Chondrocyte (in vitro differentiated cells): Measurements from ENCODE around the gene LHFPL5. TPM values are rescaled to one million over a fixed set of nuclear protein-coding genes. Genes with fewer than 3 reads are reported as not detected.

ENCODE experiments used
- DNase-seq: peaks from one replicate; pipeline ENCODE4 v3.0.0; 2021; ENCODE audit warnings: mixed read lengths, low spot score
- H3K27ac Mint-ChIP-seq: one replicate; pipeline ENCODE4 v1.8.0; 2021; ENCODE audit warnings: mild to moderate bottlenecking, moderate library complexity, mixed read lengths; ENCODE audit not compliant: unreplicated experiment
- H3K27me3 Mint-ChIP-seq: 2 replicates; pipeline ENCODE4 v1.8.0; 2021; ENCODE audit warnings: low read depth, mixed read lengths
- H3K36me3 Mint-ChIP-seq: 2 replicates; pipeline ENCODE4 v1.8.0; 2021; ENCODE audit warnings: low read depth, mixed read lengths
- H3K4me1 Mint-ChIP-seq: 2 replicates; pipeline ENCODE4 v1.8.0; 2021; ENCODE audit warnings: low read depth, mild to moderate bottlenecking, mixed read lengths
- H3K4me3 Mint-ChIP-seq: one replicate; pipeline ENCODE4 v1.8.0; 2021; ENCODE audit warnings: mild to moderate bottlenecking, moderate library complexity, mixed read lengths; ENCODE audit not compliant: unreplicated experiment
- H3K9me3 Mint-ChIP-seq: 2 replicates; pipeline ENCODE4 v1.8.0; 2021; ENCODE audit warnings: low read depth, mixed read lengths
- CTCF ChIP-seq: fragments of 200-600 bp; sonication (generic); IDR thresholded peaks from 2 replicates; pipeline ENCODE4 v1.5.0; 2021; ENCODE audit warnings: antibody characterized with exemption, mild to moderate bottlenecking, moderate library complexity
- total RNA-seq: library from RNA; stranded (reverse); gene quantifications from 3 replicates; pipeline ENCODE4 v1.2.1, GENCODE V29; 2021

The LHFPL5 gene
- total RNA-seq, 1 donor from 2014 or later = not detected

- Mint-ChIP-seq H3K4me1 (no peaks in the 10 kb centered on the region), H3K27ac (no peak overlapping the region), H3K9me3 (peaks cover 4% of the 10 kb centered on the region), H3K36me3 (no peaks in the 10 kb centered on the region), H3K27me3 (no peaks in the 10 kb centered on the region), H3K4me3 (no peak overlapping the region)
- no peak for TF ChIP-seq CTCF
- DNase-seq = no peak
Observed at GRCh38 chr6:35817515-35817914, 12.4 kb downstream of the LHFPL5 start.

GRCh38 chr6:35823601-35824000 is 18.4 kb downstream of the LHFPL5 start:
- H3K9me3 Mint-ChIP-seq = no peaks in the 10 kb centered on the region
- no peak for TF ChIP-seq CTCF
- no peak for DNase-seq
- H3K27ac Mint-ChIP-seq = no peak overlapping the region
- H3K27me3 Mint-ChIP-seq = peaks cover 1% of the 10 kb centered on the region
- no peak overlapping the region for H3K4me3 Mint-ChIP-seq
- H3K36me3 Mint-ChIP-seq = no peaks in the 10 kb centered on the region
- no peaks in the 10 kb centered on the region for H3K4me1 Mint-ChIP-seq

GRCh38 chr6:35824552-35825192 is 19.5 kb downstream of the LHFPL5 start:
- peaks cover 1% of the 10 kb centered on the region for H3K27me3 Mint-ChIP-seq
- H3K27ac Mint-ChIP-seq = no peak overlapping the region
- H3K4me3 Mint-ChIP-seq = no peak overlapping the region
- H3K9me3 Mint-ChIP-seq = peaks cover 4% of the 10 kb centered on the region
- TF ChIP-seq CTCF = no peak
- H3K4me1 Mint-ChIP-seq = no peaks in the 10 kb centered on the region
- no peak for DNase-seq
- no peaks in the 10 kb centered on the region for H3K36me3 Mint-ChIP-seq

- peaks cover 5% of the 10 kb centered on the region for H3K9me3 Mint-ChIP-seq
- H3K27me3 Mint-ChIP-seq = peaks cover 1% of the 10 kb centered on the region
- no peaks in the 10 kb centered on the region for H3K4me1 Mint-ChIP-seq
- no peak for DNase-seq
- TF ChIP-seq CTCF = no peak
- H3K4me3 Mint-ChIP-seq = no peak overlapping the region
- H3K27ac Mint-ChIP-seq = no peak overlapping the region
- H3K36me3 Mint-ChIP-seq = peaks cover 1% of the 10 kb centered on the region
Observed at GRCh38 chr6:35829306-35829705, 24.2 kb downstream of the LHFPL5 start.

GRCh38 chr6:35831257-35832007 is 26.3 kb downstream of the LHFPL5 start:
- peaks cover 1% of the 10 kb centered on the region for H3K27me3 Mint-ChIP-seq
- H3K36me3 Mint-ChIP-seq = peaks cover 7% of the 10 kb centered on the region
- no peak overlapping the region for H3K27ac Mint-ChIP-seq
- peaks cover 5% of the 10 kb centered on the region for H3K9me3 Mint-ChIP-seq
- H3K4me1 Mint-ChIP-seq = peaks cover 6% of the 10 kb centered on the region
- no peak for TF ChIP-seq CTCF
- no peak overlapping the region for H3K4me3 Mint-ChIP-seq
- DNase-seq = no peak
